ENCODE results near the gene PDE6D. TPM values are rescaled to one million over a fixed set of nuclear protein-coding genes. Genes with fewer than 3 reads are reported as not detected.

The PDE6D gene
- total RNA-seq, 1 donor from 2014 or later = 23.6 TPM

- Histone ChIP-seq H3K27me3 (no peaks in the 10 kb centered on the region), H3K9me3 (no peaks in the 10 kb centered on the region), H3K27ac (peak overlapping the region; percentile 100), H3K4me3 (peak overlapping the region; percentile 89 to 100), H3K4me1 (peaks cover 34% of the 10 kb centered on the region), H3K36me3 (peaks cover 0 to 7% of the 10 kb centered on the region in 2 donors)
- intact Hi-C loops (cut with DNase I) = loop anchor here (2.0 kb wide), 1 partner anchor 94 kb away; no protein-coding TSS in a partner anchor
- TF ChIP-seq POLR2AphosphoS5 (IDR thresholded peaks at IDR 0.05; ENCODE audit: insufficient read depth in 1 of 2, low read depth in 1 of 2) (peak; percentile 96 to 99), POLR2A (IDR thresholded peaks at IDR 0.05) (peak in 1 of 2 donors; percentile 94), CTCF (IDR thresholded peaks at IDR 0.05) (peak; percentile 60 to 86 (median 70))
- DNase-seq (ENCODE audit: extremely low spot score in 2 of 2) = peak in 1 of 2 donors; percentile 99
These were observed 74.1 kb downstream of the PDE6D start for GRCh38 chr2:231706731-231707624.

- intact Hi-C loops (cut with DNase I) = no loop called here
- no peak overlapping the region for H3K4me3 ChIP-seq
- no peaks in the 10 kb centered on the region for H3K27me3 ChIP-seq
- H3K9me3 ChIP-seq = no peaks in the 10 kb centered on the region
- DNase-seq (ENCODE audit: extremely low spot score in 2 of 2) = no peak
- no peaks in the 10 kb centered on the region for H3K36me3 ChIP-seq
- peaks cover 25% of the 10 kb centered on the region for H3K4me1 ChIP-seq
- TF ChIP-seq CTCF (IDR thresholded peaks at IDR 0.05) (no peak), POLR2A (IDR thresholded peaks at IDR 0.05) (no peak), POLR2AphosphoS5 (IDR thresholded peaks at IDR 0.05; ENCODE audit: insufficient read depth in 1 of 2, low read depth in 1 of 2) (no peak)
- H3K27ac ChIP-seq = no peak overlapping the region
These were observed 77.1 kb downstream of the PDE6D start for GRCh38 chr2:231704017-231704416.

GRCh38 chr2:231701456-231702373, 79.4 kb downstream of the PDE6D start:
- intact Hi-C loops (cut with DNase I) = no loop called here
- Histone ChIP-seq H3K36me3 (no peaks in the 10 kb centered on the region), H3K27ac (peak overlapping the region; percentile 30), H3K4me3 (no peak overlapping the region), H3K27me3 (no peaks in the 10 kb centered on the region), H3K4me1 (peaks cover 26% of the 10 kb centered on the region), H3K9me3 (no peaks in the 10 kb centered on the region)
- DNase-seq (ENCODE audit: extremely low spot score in 2 of 2) = no peak
- TF ChIP-seq CTCF (IDR thresholded peaks at IDR 0.05) (no peak), POLR2A (IDR thresholded peaks at IDR 0.05) (no peak), POLR2AphosphoS5 (IDR thresholded peaks at IDR 0.05; ENCODE audit: insufficient read depth in 1 of 2, low read depth in 1 of 2) (peak; percentile 28 to 49)

GRCh38 chr2:231699006-231699405, 82.1 kb downstream of the PDE6D start:
- no peak for DNase-seq (ENCODE audit: extremely low spot score in 2 of 2)
- Histone ChIP-seq H3K4me1 (peaks cover 29% of the 10 kb centered on the region), H3K4me3 (no peak overlapping the region), H3K9me3 (no peaks in the 10 kb centered on the region), H3K27ac (no peak overlapping the region), H3K36me3 (no peaks in the 10 kb centered on the region), H3K27me3 (no peaks in the 10 kb centered on the region)
- TF ChIP-seq CTCF (IDR thresholded peaks at IDR 0.05) = no peak
- intact Hi-C loops (cut with DNase I) = no loop called here

All from vagina (tissue), 2 donors.